Ecto neural progenitor cell (in vitro differentiated cells): ENCODE results near the gene ZNF23.

Source experiments
- DNase-seq: peaks from one replicate; pipeline ENCODE4 v3.0.0-alpha.2; 2018; ENCODE audit warnings: low spot score

The ZNF23 gene

DNA sequence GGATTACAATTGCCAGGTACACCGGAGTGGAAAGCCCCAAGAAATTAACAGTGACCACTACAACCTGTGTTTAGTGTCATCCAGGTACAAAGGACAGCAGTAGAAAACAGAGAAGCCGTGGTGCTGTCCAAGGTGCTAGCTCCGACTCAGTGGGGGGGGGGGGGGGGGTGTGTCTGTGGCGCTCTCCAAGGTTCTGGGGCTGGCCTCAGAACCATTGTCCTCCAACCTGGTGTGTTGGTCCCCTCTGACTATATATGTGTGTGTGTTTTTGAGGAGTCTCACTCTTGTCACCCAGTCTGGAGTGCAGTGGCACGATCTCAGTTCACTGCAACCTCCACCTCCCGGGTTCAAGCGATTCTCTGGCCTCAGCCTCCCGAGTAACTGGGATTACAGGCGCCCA is 5.8 kb upstream of the ZNF23 start:
- peak; percentile 81 for DNase-seq

DNA sequence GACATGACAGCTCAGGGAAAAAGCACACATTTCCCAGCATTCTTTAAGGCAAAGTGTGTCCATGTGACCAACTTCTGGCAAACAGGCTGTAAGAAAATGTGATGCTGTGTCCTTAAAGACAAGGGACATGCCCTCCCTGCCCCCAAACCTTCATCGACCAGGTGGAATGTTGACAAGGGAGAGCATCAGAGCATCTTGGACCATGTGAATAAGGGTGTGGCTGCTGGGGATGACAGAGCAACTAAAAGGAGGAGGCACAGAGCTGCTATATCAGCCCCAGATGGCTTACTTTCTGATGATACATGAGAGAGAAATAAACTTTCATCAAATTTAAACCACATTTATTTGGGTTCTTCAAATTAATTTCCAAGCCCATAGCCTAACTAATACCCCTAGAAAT is 2.2 kb upstream of the ZNF23 start:
- no peak for DNase-seq

GRCh38 chr16:71460941-71461340 is 1.1 kb downstream of the ZNF23 start:
- DNase-seq, result no peak

GRCh38 chr16:71460236-71460635 is 1.8 kb downstream of the ZNF23 start:
- no peak for DNase-seq

GRCh38 chr16:71459510-71459909 is 2.5 kb downstream of the ZNF23 start:
- no peak for DNase-seq

DNA sequence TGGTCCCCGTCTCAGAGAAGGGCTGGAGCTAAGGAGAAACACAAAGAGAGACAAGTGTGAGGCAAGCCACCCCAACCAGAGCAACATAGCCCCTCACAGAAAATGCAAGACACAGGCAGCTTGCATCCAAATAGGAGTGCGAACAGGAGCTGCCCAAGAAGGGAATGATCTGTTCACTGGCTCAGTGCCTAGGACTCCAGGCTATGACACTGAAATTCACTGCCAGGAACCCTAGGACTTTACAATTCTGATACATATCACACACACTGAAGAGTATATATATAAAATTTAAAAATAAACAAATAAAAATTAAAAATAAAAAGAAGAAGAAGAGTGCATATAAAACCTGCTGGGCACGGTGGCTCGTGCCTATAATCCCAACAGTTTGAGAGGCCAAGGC is 5.2 kb downstream of the ZNF23 start:
- no peak for DNase-seq

- no peak for DNase-seq
These were observed 9.0 kb downstream of the ZNF23 start for GRCh38 chr16:71453036-71453435.

- no peak for DNase-seq
These were observed 13.0 kb downstream of the ZNF23 start for GRCh38 chr16:71449020-71449419.

DNA sequence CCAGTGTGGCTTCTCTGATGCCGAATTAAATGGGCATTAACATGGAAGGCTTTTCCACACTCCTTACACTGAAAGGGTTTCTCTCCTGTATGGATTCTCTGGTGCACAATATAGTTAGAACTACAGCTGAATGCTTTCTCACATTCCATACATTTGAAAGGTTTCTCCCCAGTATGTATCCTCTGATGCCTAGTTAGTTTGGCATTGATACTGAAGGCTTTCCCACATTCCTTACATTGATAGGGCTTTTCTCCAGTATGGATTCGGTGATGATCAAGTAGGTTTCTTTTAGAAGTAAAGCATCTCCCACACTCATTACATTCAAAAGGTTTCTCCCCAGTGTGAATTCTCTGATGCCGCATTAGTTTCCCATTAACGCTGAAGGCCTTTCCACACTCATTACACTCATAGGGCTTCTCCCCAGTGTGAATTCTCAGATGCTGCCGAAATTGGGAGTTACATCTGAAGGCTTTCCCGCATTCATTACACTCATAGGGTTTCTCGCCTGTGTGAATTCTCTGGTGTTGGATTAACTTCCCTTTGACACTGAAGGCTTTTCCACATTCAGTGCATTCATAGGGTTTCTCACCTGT is 13.7 kb downstream of the ZNF23 start:
- no peak for DNase-seq

DNA sequence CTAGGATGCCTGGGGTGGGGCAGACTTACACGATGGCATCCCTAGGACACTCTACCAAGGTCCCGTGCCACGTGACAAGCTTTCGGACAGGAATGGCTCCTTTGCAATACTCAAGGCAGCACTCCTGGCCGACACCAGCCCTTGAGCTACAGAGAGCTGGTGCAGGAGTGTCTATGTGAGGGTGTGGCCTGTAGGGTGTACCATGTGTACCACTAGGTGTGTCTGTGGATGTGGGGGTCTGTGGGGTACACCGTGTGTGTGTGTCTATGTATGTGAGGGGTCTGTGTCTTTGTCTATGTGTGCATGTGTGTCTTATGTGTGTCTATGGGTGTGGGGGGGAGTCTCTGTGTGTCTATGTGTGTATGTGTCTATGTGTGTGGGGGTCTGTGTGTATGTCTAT is 18.3 kb downstream of the ZNF23 start:
- DNase-seq, result no peak

DNA sequence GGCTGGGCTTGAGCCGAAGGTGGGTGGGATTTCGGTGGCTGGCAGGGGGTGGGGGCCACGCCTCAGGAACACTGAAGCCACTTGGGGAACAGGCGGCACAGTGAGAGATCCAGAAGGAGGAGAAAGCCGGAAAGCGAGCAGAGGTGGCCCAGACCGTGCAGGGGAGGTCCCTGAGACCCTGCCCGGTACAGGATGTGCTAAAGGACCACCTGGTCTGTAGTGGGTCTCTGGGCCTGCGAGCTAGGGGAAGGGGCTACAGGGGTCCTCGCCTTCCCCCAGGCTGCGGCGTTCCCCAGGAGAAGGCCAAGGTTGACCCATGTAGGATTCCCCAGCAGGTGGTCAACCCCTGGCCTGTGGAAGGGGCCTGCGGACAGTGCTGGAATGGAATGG is 20.0 kb downstream of the ZNF23 start, which contains the start of gene TLE7:
Gene TLE7, minus strand, starts transcription at position 4 of the 390 bp plus-strand sequence. CDS start 8,730 bp downstream, outside the sequence.
- no peak for DNase-seq

DNA sequence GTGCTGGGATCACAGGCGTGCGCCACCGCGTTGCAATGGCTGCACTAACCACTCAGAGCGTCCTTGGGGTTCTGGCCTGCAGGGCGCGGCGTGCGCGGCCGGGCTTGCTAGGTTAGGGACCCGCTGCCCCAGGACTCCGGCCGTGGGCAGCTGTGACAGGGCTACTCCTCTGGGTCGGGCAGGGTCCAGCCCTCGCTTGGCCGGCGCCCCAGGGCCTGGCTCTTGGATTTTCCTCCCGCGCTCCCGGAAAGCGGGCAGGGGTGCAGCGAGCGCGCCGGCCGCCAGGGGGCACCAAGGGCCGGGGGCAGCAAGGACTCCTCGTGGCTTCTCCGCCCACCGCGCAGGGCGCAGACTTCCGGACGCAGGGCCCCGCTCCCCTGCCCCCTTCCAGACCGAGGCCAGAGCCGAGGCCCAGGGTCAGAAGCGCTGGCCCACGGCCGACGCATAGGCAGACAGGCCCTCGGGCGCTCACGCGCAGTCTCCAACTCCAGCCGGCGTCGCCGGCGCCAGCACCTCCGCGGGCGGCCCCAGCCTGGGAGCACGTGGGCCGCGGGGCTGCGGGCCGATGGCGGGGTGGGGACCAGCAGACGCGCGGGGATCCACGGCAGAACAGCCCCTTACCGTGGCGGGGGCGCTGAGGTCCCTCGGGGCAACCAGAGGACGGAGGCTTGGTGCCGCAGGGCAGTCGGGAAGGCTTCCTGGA is 20.5 kb downstream of the ZNF23 start:
- DNase-seq, result no peak

GRCh38 chr16:71440669-71441347 is 21.2 kb downstream of the ZNF23 start:
- no peak for DNase-seq

GRCh38 chr16:71439523-71439922 is 22.5 kb downstream of the ZNF23 start:
- DNase-seq, result no peak

- DNase-seq, result no peak
These were observed 25.6 kb downstream of the ZNF23 start for GRCh38 chr16:71436473-71436872.

- DNase-seq, result no peak
These were observed 29.1 kb downstream of the ZNF23 start for GRCh38 chr16:71432906-71433305.

GRCh38 chr16:71431991-71432390 is 30.1 kb downstream of the ZNF23 start:
- no peak for DNase-seq

DNA sequence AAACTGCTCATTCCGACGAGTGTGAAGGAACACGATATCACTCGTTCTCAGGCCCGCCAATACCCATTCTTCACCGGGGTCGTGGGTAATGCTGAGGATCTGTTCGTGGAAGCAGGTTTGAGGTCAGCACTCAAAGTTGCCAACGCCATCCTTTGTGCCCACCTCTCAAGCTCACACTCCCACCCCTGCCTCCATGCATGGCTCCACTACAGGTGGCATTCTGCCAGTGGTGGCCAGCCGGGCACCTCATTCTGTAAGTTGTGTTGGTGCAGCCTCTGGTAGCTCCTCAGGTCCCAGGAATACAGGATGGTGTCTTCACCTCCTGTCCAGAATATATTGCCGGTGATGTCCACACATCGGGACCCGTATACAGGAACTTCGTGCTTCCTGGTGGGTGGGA is 30.9 kb downstream of the ZNF23 start:
- DNase-seq, result no peak

GRCh38 chr16:71430744-71431143 is 31.3 kb downstream of the ZNF23 start:
- DNase-seq, result no peak

- no peak for DNase-seq
These were observed 32.5 kb downstream of the ZNF23 start for GRCh38 chr16:71429581-71429980.

DNA sequence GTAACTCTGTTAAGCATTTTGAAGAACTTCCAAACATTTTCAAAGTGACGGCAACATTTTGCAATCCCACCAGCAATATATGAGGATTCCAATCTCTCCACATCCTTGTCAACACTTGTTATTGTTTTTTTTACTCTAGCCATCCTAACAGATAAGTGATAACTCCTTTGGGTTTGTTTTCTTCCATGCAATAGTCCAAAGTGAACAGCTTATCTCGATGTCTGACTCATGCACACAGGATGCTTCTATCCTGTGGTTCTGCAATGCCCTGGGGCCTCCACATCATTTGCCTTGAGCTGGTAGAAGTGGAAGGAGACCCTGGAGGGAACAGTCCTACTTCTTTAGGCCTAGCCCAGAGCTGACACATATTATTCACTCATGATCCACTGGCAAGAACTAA is 33.2 kb downstream of the ZNF23 start:
- no peak for DNase-seq

GRCh38 chr16:71428385-71428784 is 33.7 kb downstream of the ZNF23 start:
- DNase-seq, result no peak

DNA sequence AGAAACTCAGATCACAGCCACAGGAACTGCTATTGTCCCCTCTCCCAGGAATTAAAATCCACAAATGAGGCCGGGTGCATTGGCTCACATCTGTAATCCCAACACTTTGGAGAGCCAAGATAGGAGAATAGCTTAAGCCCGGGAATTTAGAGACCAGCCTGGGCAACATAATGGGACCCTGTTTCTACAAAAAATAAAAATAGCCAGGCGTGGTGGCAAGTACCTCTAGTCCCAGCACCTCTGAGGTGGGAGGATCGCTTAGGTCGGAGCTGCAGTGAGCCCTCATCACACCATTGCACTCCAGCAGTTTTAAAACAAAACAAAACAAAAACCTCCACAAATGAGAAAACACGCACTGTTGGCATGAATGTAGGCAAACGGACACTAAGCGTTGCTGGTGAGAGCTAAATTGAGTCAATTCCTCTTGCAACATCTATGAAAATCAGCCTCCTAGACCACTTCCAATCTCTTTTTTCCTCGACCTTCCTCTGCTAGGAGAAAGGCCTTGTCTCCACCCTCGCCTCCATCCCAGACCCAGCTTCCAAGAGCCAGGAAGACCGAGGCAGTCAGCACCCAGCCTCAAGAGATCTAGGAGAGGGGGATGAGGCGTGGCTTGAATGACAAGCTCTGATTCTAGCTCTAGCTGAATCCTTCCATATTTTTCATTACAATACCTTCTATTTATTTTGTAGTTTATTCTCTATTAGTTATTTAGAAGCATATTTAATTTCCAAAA is 35.0 kb downstream of the ZNF23 start:
- no peak for DNase-seq
